ENCODE data around the gene AIP. TPM values are rescaled to one million over a fixed set of nuclear protein-coding genes. Genes with fewer than 3 reads are reported as not detected.

The AIP gene
- total and polyA plus RNA-seq, 9 of the 15 experiments (the other 6 are each of a cell fraction or from before 2014, with no cell fraction given): 5.2 to 92.5 (median 52.7) TPM

GRCh38 chr11:67464411-67465188 is 18.2 kb upstream of the AIP start (continued):
- no peak for TF ChIP-seq THAP7 (CRISPR knock-in tag; IDR thresholded peaks at IDR 0.05)

GRCh38 chr11:67465189-67465510 is 17.7 kb upstream of the AIP start:
- H3K4me3 ChIP-seq: peak overlapping the region; percentile 75
- H3K27me3 ChIP-seq (ENCODE audit: control insufficient read depth in 2 of 2, insufficient read depth in 2 of 2, low read length in 2 of 2): no peaks in the 10 kb centered on the region
- ChIA-PET CTCF (ENCODE audit: low intra/inter-chr PET ratio) (no interaction called here), POLR2A (interaction anchor here (0.5 to 1.0 kb wide), 8 partner anchors 12 to 179 kb away, joined by 3 to 5 read pairs (median 4); partner anchors contain the start of gene AIP)
- H3K9me1 ChIP-seq (ENCODE audit: control insufficient read depth, insufficient read depth, low read length): no peaks in the 10 kb centered on the region
- H3K4me1 ChIP-seq (replicated peaks in 1 of 2; ENCODE audit: control insufficient read depth in 2 of 2, insufficient read depth in 2 of 2, low read length in 2 of 2): peaks cover 20 to 56% of the 10 kb centered on the region in 2 experiments; a peak in 4 of 5 replicates
- FAIRE-seq (no peak), ATAC-seq (no peak), DNase-seq (ENCODE audit: extremely low read depth in 1 of 4, low spot score in 3 of 4) (no peak)
- H3K36me3 ChIP-seq (ENCODE audit: control insufficient read depth, insufficient read depth, low read length): no peaks in the 10 kb centered on the region
- peak overlapping the region; percentile 78 to 95 for H3K9ac ChIP-seq (ENCODE audit: insufficient read depth in 1 of 2, low read depth in 2 of 2, low read length in 2 of 2)
- WGBS (ENCODE audit: insufficient coverage, low coverage, missing lambda C conversion rate): 7% methylated on average over 3 of the region's 3 CpGs
- in situ Hi-C loops (cut with MboI) (no loop called here), intact Hi-C loops (cut with micrococcal nuclease) (loop anchor here (5.0 kb wide), 1 partner anchor 43 kb away; no protein-coding TSS in a partner anchor)
- H3K27ac ChIP-seq (ENCODE audit: extremely low read depth, low read depth, low read length): peak overlapping the region; percentile 86
- H3K79me2 ChIP-seq (ENCODE audit: control insufficient read depth, insufficient read depth, low read length): peaks cover 12% of the 10 kb centered on the region
- no peaks in the 10 kb centered on the region for H3K9me3 ChIP-seq (replicated peaks; ENCODE audit: control insufficient read depth, insufficient read depth, low read depth, low read length)
- TF ChIP-seq SFPQ (IDR thresholded peaks at IDR 0.05; ENCODE audit: low read depth, low read length): no peak
- TF ChIP-seq BRD4 (IDR thresholded peaks at IDR 0.05): no peak
- no peak for TF ChIP-seq HBP1 (CRISPR knock-in tag; IDR thresholded peaks at IDR 0.05)
- TF ChIP-seq ZBTB49 (CRISPR knock-in tag; IDR thresholded peaks at IDR 0.05; ENCODE audit: borderline replicate concordance): peak; percentile 45; the same call in 1 of the 2 replicates
- TF ChIP-seq ZKSCAN1 (IDR thresholded peaks at IDR 0.05; ENCODE audit: low read depth, low read length): peak; percentile 79; the same call in 1 of the 2 replicates
- no peak for TF ChIP-seq TCF7 (IDR thresholded peaks at IDR 0.05; ENCODE audit: borderline replicate concordance)
- no peak for TF ChIP-seq ZHX1 (conservative IDR thresholded peaks at IDR 0.05; ENCODE audit: low read length)
- TF ChIP-seq ARID1B (IDR thresholded peaks at IDR 0.05): no peak
- H2AFZ ChIP-seq (ENCODE audit: low read depth, low read length): no peak overlapping the region
- no peaks in the 10 kb centered on the region for H4K20me1 ChIP-seq (replicated peaks; ENCODE audit: control insufficient read depth, insufficient read depth, low read length)
- TSS peak; percentile 69 for BruUV-seq (replicated peaks)
- H3K4me2 ChIP-seq (ENCODE audit: insufficient read depth, low read length): peak overlapping the region; percentile 93

Data from K562 (cell line).